GM18498 (cell line): ENCODE results near the gene VPS16.

Source experiments
- ATAC-seq: cut with Tn5 transposase; IDR thresholded peaks from one replicate; pipeline ENCODE4 v1.9.1; 2021; ENCODE audit warnings: mild to moderate bottlenecking, moderate library complexity; ENCODE audit not compliant: unreplicated experiment

VPS16 gene

DNA sequence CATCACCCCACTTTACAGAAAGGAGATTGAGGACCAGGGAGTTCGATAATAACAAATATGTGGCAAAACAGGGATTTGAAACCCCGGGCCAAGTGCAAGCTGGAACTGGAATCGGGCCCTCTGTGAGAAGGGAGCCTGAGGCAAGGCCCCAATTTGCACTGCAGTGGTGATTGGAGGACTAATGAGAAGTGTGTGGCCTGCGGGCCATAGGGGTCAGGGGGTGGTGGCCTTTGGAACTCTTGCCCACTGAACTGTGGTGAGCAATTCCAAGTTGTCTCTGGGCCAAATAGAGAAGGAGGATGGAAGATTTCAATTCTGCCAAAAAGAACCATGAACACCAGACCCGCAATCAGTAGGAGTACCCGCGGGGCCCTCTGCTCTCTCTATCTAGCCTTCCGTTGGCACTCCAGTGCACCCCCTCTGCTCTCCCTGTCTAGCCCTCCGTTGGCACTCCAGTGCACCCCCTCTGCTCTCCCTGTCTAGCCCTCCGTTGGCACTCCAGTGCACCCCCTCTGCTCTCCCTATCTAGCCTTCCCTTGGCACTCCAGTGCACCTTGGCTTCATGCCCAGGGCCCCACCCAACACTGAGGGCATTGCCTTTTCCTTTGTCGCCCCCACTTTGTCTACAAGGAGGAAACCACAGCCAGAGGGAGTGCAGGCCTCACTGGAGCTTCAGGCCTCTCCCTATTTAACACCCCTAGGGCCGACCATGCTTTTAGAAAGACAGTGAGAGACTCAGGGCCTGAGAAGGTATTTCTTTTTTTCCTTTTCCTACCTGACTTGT is 26.7 kb downstream of the VPS16 start:
- no peak for ATAC-seq

DNA sequence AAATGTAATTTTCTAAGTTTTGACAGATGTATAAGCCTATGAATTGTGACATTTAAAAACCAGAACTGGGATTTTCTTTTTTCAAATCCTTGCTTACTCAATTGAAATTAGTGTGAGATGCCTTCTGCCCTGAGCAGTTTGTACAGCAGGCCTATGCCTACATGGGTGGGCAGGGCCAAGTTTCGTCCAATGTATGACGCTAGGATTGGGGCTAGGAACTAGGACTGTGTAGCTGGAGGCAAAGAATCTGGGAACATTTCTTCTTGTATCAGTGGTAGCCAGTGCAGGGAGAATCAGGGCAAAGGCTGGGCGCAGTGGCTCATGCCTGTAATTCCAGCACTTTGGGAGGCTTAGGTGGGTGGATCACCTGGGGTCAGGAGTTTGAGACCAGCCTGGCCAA is 28.8 kb downstream of the VPS16 start:
- no peak for ATAC-seq

DNA sequence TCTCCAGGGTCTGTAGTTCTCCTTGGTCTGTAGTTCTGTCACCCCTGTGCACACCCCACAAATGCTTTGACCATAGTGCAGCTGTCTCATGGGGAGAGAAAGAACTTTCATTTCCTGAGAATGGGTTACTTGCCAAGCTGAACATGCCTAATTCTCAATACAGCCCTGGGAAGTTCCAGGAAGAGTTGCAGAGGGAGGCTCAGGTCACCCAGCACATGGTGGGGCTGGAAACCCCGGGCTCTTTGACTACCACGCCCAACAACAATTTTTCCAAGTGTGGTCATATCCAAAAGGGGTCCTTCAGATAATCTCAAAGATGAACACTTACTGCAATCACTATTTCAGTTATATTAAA is 30.5 kb downstream of the VPS16 start:
- no peak for ATAC-seq

DNA sequence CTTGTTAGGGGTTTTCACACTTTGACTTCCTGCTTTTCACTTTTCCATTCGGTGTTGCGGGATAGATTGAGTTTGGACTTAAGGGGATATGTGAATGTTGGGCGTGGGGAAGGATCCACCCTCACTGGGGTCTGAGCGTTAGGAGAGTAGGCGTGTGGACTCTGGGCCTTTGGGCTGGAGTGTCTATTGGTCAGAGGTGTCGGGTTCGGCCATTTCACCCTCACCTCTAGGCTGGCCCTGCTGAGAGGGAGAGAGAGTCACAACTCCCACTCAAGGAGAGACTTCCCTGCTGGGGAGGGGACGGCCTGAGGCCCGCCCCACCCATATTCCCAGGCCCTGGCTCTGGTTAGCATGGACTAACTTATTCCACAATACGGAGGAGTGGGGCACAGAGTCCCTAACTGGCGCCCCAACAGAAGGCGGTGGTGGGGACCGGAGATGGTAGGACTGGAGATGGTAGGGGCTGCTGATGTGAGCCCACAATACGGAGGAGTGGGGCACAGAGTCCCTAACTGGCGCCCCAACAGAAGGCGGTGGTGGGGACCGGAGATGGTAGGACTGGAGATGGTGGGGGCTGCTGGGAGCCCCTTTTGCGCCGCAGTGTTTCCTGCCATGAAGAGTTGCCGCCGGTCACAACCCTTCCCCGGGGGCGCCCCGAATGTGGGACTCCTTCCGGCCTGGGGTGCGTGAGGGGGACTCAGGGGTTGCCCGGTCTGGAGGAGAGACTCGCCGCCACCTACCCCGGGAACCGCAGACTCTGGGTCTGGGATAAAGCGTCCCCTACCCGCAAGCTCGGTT is 31.3 kb downstream of the VPS16 start:
- no peak for ATAC-seq

DNA sequence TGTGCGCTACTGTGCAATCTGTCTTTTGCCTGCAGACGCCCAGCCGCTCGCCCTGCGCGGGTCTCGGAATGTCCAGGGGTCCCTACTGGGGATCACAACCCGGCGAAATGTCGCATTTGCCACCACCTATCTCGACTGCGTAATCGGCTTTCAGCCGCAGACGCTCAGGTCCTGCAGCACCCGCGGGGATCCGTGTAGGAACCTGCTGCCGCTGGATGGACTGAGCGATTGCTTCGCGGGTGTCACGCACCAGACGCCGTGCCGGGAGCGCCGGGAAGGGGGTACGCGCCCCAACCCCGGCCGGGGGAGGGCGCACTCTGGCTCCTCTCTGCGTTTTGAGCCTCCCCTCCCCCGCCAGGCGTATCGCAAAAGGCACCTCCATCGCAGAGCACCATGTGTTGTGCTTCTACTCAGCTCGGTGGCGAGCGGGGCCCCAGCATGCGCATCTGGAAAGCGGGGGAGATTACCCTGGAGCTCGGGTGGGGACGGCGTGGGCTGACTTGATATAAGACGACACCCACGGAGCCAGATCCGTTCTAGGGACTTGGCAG is 32.0 kb downstream of the VPS16 start:
- peak; percentile 21 for ATAC-seq

DNA sequence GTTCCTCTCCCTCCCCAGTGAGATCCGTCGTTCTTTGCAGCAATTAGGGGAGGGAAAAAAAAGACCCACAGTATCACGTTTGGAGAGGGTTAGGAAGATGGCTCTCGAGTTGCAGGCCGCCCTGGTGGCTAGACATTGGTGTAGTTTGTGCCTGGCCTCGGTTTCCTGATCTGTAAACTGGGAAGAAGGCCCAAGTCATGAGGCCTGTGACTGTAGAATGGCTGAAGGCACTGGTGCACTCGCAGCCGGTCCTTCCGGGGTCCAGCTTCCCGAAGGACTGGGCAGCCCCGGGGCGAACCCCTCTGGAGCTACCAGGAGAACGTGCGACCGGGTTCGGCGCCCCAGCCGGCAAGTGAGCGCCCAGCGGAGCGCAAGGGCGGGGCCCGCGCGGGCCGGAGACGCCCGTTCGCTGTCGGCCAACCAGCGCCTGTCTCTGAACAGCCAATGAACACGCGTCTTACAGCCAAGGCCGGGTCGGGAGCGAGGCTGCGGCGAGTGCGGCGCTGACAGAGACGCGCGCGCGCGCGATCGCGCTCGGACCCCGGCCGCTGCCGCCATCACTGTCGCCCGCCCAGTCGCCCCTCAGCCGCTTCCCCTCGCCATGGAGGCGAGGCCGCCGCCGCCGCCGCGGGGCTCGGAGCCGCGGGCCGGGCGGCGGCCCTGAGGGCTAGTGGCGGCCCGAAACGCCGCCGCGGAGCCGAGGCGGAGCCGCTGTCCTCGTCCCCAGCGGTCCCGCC is 32.6 kb downstream of the VPS16 start, which contains the start of gene PTPRA:
Gene PTPRA (plus strand): TSS at position 472 of the 737 bp plus-strand sequence. CDS start 90,797 bp downstream, outside the sequence.
- ATAC-seq = peak; percentile 95

DNA sequence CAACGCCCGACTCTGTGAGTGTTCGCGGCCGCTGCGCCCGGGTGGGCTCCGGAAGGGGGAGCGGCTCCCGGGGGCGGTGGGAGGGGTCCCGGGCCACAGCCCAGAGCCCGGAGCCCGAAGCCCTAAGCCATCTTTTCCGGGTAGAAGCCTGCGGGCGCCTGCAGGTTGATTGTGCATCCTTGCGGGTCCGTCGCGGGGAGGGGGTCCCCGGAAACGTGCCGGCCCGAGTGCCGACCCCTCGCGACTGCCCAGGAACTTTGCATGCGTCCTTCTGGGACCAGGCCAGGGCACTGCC is 33.1 kb downstream of the VPS16 start:
- ATAC-seq = no peak

DNA sequence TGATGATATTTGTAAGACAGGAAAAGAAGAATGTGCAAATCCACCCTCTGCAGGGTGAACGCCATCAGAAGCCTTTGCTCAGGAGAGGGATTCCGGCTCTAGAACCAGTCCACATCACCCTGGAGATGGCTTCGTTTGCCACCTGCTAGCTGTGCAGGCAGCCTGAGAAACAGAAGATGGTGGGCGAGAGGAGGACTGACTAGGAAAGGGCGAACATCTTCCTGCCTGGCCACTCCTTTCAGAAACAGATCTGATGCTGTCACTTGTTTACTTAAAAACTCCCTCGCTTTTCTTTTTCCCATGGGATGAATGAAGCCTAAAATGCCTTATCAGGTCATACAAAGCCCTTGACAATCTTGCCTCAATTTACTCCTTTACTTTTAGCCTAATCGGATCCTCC is 33.9 kb downstream of the VPS16 start:
- ATAC-seq = no peak

DNA sequence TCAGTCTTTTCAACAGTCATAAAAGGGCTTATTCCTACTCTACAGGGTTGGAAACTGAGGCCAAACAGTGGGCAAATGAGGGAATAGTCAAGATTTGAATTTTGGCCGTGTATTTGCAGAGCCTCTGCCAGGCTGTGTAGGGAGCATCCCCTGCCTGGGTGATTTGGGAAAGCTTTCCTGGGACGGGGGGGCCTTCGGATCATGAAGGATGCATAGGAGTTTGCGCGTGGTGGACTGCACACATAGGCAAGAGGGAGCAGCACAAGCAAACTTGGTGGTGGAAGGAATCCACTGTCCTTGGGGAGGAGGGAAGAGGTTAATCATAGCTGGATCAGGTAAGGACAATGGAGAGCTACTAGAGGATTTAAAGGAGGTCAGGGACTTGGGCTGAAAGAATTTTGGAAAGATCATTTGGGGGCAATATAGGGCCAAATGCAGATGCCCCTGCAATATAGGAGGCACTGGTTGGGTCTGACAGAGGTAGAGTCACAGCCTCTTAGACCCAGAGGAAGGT is 35.2 kb downstream of the VPS16 start:
- ATAC-seq = no peak

DNA sequence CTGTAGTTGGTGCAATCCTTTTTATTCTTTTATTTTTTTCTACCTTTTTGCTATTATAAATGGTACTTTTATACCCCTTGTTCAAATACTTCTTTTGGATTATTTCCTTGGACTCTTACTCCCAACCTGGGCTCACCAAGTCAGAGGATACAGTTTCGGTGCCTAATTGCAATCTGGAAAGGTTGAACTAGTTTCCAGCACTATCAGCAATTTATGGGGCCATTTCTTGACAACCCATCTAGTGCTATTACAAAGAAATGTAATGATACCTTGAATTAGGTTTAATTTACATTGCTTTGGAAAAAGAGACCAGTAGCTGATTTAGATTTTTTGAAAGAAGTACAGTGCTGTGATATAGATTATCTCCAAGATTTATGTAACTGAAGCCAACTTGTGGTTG is 38.0 kb downstream of the VPS16 start:
- no peak for ATAC-seq

DNA sequence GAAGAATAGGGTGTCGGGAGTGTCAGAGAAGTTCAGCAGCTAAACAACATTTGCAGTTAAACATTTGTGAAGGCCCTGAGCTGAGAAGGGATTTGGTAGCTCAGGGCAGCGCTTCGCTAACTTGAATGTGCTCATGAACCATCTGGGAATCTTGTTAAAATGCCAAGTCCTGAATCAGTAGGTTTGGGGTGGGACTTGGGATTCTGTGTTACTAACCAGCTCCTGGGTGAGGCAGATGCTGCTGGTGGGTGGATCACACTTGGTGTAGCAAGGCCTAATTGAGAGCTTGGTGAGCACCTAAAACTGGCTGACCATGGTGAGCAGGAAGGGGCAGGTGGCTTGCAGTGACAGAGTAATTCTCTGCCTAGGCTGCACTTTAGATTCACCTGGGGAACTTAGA is 38.6 kb downstream of the VPS16 start:
- ATAC-seq = no peak

DNA sequence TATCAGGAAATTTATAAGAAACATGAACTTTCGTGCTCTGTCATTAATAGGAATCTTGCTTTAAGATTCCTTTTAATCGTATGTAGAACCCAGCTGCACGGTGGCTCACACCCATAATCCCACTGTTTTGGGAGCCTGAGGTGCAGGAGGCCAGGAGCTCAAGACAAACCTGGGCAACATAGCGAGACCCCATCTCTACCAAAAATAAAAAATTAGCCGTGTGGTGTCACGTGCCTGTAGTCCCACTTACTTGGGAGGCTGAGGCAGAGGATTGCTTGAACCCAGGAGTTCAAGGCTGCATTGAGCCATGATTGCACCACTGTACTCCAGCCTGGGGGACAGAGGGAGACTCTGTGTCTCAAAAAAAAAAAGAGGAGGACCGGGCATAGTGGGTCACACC is 40.1 kb downstream of the VPS16 start:
- no peak for ATAC-seq

DNA sequence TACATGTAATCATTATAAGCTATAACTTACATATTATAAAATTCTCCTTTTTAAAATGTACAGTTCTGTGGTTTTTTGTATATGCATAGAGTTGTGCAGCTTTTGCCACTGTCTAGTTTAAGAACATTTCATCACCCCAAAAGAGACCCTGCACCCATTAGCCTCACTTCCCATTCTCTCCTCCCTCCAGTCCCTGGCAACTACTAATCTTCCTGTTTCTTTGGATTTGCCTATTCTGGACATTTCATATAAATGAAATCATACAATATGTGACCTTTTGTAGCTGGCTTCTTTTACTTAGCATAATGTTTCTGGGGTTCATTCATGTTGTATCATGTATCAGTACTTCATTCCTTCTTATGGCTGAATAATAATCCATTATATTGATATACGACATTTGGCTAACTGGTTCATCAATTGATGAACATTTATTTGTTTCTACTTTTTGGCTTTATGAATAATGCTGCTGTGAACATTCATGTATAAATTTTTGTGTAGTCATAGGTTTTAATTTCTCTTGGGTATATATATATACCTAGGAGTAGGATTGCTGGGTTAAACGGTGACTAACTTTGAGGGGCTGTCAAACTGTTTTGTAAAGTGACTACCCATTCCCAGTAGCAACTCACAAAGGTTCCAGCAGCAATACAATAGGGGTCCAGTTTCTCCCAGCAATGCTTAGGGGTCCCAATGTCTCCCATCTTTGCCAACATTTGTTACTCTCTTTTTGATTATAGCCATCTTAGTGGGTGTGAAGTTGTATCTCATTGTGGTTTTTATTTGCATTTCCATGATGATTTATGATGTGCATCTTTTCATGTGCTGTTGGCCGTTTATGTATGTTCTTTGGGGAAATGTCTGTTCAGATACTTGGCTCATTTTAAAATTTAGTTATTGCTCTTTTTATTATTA is 43.4 kb downstream of the VPS16 start:
- ATAC-seq = no peak

DNA sequence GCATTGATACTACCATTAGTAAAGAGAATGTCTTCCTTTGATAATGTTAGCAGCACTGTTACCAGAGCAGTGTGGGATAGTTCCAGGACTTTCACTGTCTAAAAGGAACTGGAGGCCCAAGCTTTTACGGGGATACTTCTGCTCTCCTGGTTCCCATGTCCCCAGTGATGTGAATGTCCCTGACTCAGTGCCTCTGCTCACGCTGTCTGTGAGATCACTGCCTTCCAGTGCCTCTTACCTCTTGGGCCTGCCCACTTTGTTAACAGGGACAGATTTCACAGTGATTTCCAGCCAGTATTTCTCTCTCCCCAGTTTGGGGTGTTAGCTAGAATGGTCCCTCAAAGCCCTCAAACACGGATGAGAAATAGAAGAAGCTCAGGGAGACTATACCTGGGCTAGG is 47.2 kb downstream of the VPS16 start:
- ATAC-seq = no peak

DNA sequence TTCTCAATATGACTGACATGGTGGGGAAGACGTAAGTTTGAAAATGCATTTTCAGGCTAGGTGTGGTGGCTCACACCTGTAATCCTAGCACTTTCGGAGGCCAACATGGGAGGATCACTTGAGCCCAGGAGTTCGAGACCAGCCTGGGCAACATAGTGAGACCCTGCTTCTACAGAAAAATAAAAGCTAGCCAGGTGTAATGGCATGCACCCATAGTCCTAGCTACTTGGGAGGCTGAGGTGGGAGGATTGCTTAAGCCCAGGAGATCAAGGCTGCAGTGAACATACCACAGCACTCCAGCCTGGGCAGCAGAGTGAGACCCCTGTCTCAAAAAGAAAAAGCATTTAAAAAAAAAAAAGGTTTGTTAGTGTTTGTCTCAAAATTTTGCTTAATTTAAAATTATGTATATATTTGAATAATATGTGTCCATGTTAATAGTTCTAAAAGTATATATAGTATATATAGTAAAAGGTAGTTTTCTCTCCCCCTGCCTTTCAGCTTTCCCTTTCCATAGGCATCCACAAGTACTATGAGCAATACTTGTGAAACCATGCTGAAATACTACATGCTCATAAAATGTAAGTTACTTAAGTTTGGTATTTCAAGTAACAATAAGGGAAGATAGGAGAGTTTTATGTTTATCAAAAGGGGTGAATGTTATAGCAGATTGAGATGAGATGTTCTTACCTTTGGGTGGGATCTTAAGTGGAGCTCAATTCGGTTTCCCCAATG is 47.8 kb downstream of the VPS16 start:
- no peak for ATAC-seq

DNA sequence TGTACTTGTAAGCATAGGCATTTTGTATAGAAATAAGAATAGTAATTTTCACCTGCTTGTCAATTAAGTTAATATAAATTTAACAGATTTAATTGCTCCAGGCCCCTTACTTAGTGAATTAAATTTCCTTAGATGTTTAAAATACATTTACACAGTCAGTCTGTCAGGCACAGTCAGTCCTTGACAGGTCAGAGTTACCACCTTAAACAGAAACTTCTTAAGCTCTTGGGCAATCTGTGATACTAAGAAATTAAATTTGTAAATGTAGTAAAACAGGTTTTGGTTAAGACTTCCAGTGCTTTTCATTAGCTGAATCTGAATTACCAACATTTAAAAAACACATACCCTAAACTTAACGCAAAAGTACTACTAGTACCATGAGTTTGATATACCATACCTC is 48.7 kb downstream of the VPS16 start:
- ATAC-seq = no peak

DNA sequence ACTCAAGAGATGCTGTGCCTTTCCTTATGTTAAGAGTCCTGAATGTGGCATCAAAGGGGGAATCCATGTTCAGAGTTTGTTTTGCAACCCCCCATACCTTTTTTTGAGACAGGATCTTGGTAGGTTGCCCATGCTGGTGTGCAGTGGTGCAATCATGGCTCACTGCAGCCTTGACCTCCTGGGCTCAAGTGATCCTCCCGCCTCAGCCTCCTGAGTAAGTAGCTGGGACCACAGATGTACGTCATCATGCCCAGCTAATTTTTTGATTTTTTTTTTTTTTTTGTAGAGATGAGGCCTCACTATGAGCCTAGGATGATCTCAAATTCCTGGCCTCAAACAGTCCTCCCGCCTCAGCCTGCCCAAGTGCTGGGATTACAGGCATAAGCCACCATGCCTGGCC is 49.3 kb downstream of the VPS16 start:
- ATAC-seq = no peak

DNA sequence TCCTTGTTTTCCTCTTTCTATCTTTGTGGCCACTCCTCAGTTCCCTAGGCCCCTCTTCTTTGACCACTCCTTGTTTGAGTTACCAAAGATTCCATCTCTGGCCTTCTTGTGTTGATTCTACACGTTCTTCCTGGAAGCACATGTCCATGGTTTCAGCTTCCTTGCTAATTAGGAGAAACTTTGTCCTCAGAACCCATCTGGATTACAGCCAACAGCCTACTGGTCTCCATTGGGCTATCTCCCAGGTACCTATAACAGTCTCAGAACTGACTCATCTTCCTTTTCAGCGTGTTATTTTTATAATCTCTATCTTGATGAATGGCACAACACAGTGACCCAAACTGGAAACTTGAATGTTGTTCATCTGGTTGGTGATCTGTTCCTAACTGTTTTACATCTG is 50.2 kb downstream of the VPS16 start:
- no peak for ATAC-seq

DNA sequence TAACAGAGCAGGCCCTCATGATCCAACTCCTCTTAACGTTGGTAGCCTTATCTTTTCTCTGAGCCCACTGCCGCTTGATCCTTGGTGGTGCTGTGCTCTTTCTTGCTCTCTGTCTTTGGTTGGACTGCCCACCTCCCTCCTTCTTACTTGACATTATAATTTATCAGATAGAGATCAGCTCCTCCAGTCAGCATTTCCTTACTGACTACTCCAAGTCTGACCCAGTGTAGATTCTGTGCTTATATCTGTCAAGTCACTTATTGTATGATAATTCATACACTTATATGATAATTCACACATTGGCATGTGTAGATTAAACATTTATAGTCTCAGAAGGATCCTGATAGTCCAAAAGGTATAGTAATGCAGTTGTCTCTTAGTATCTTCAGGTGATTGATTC is 50.8 kb downstream of the VPS16 start:
- no peak for ATAC-seq

DNA sequence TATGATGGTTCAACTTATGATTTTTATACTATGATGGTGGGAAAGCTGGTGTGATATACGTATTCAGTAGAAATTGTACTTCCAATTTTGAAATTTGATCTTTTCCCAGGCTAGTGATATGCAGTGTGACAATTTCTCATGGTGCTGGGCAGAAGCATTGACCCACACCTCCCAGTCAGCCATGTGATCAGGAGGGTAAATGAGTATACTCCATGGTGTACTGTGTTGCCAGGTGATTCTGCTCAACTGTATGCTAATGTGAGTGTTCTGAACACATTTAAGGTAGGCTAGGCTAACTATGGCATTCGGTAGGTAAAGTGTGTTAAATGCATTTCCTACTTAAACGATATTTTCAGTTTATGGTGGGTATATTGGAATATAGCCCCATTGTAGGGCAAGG is 51.8 kb downstream of the VPS16 start:
- no peak for ATAC-seq
